Spleen (tissue), 11 donors: Measurements from ENCODE around the gene ACCS. TPM values are rescaled to one million over a fixed set of nuclear protein-coding genes. Genes with fewer than 3 reads are reported as not detected.

ENCODE experiments used
- DNase-seq: peaks from one replicate; pipeline ENCODE4 v3.0.0-alpha.2; 2020
- H3K27ac ChIP-seq, 8 donors: fragments of 200-600 bp; sonication (generic) in 7 of 8; 1 replicate in 4 of 8; 2 replicates in 4 of 8; pipeline versions ENCODE4 v1.5.0 to v1.8.0; 2016 to 2021; ENCODE audit warnings: inconsistent platforms in 4 of 8, mild to moderate bottlenecking in 4 of 8, moderate library complexity in 1 of 8
- H3K27me3 ChIP-seq, 7 donors: fragments of 200-600 bp; sonication (generic) in 6 of 7; replicated peaks in 1 of 7; 1 replicate in 4 of 7; 2 replicates in 3 of 7; pipeline versions ENCODE4 v1.5.0 to v1.8.0; 2016 to 2021; ENCODE audit warnings: inconsistent platforms in 3 of 7, mild to moderate bottlenecking in 1 of 7
- H3K36me3 ChIP-seq, 6 donors: fragments of 200-600 bp; sonication (generic) in 5 of 6; 1 replicate in 4 of 6; 2 replicates in 2 of 6; pipeline versions ENCODE4 v1.5.0 to v1.8.0; 2016 to 2021; ENCODE audit warnings: inconsistent platforms in 2 of 6
- H3K4me1 ChIP-seq, 6 donors: fragments of 200-600 bp; sonication (generic) in 5 of 6; 1 replicate in 3 of 6; 2 replicates in 3 of 6; pipeline versions ENCODE4 v1.5.0 to v1.8.0; 2016 to 2021; ENCODE audit warnings: inconsistent platforms in 3 of 6
- H3K4me3 ChIP-seq, 8 donors: fragments of 200-600 bp; sonication (generic) in 7 of 8; 1 replicate in 4 of 8; 2 replicates in 4 of 8; pipeline versions ENCODE4 v1.5.0 to v1.8.0; 2016 to 2021; ENCODE audit warnings: inconsistent platforms in 4 of 8, mild to moderate bottlenecking in 4 of 8, moderate library complexity in 2 of 8
- H3K9me3 ChIP-seq, 8 donors: fragments of 200-600 bp; sonication (generic) in 7 of 8; 1 replicate in 4 of 8; 2 replicates in 4 of 8; pipeline versions ENCODE4 v1.5.0 to v1.8.0; 2016 to 2021; ENCODE audit warnings: inconsistent platforms in 4 of 8
- CTCF ChIP-seq, 11 experiments: fragments of 200-600 bp in 7 of 11; fragments of 450-650 bp in 4 of 11; sonication (generic) in 4 of 11; IDR thresholded peaks in 8 of 11; conservative IDR thresholded peaks in 3 of 11; 1 replicate in 7 of 11; 2 replicates in 4 of 11; pipeline versions ENCODE4 v1.4.0 to v1.8.0; 2016 to 2021; ENCODE audit warnings: antibody characterized with exemption in 11 of 11, inconsistent platforms in 4 of 11, mild to moderate bottlenecking in 1 of 11
- POLR2A ChIP-seq, 3 donors: fragments of 450-650 bp; IDR thresholded peaks; one replicate each; pipeline ENCODE4 v1.5.1; 2017; ENCODE audit warnings: antibody characterized with exemption in 3 of 3, mild to moderate bottlenecking in 1 of 3
- POLR2AphosphoS5 ChIP-seq, 3 donors: sonication (generic); formaldehyde crosslinking; IDR thresholded peaks; one replicate each; pipeline ENCODE4 v1.5.1; 2017; ENCODE audit warnings: antibody characterized with exemption in 3 of 3
- WGBS, 5 donors: extraction: QIAGEN DNeasy Blood & Tissue Kit in 3 of 5; methylation state at CpG; one replicate each; pipeline versions ENCODE4 v1.1.5 to v1.1.7; 2013 to 2018; 5-methylcytosine and 5-hydroxymethylcytosine counted together
- intact Hi-C: fragments of 100-400 bp; cut with DNase I; formaldehyde crosslinking; loops from one replicate; pipeline ENCODE4 v1.15.0; 2023; ENCODE audit warnings: low total_unique reads
- polyA plus RNA-seq, 3 donors: library from polyadenylated mRNA; stranded (reverse); fragments of 200-250 nt; gene quantifications; one replicate each; pipeline ENCODE4 v1.2.1, GENCODE V29; 2013
- total RNA-seq, 7 donors: library from RNA; depleted of rRNA in 3 of 7; stranded (reverse); fragments of >200 nt in 3 of 7; fragmentation: NEBNext Ultra II Directional in 4 of 7; extraction: Animal tissue kit (Norgen Biotek cat#: 25700) in 4 of 7; gene quantifications; one replicate each; pipeline versions ENCODE4 v1.1.0 to v1.2.1, GENCODE V29; 2016 to 2021
- donor health status: healthy with polysubstance abuse.
- donor health status: DM: no; HTN: no; CAD: no; lungs with moderate emphysema.
- donor health status: DM: no; HTN: no; CAD: no.
- donor health status: Bipolar disorder and iron deficiency.
- donor health status: healthy.
- donor health status: DM: no; HTN: no; CAD: no.
- donor health status: DM: yes; HTN: yes; CAD: no.

ACCS gene
- total and polyA plus RNA-seq, 10 donors = 22.4 to 87.6 (median 46.9) TPM

- H3K27ac ChIP-seq = no peak overlapping the region
- no peak for TF ChIP-seq POLR2A (IDR thresholded peaks at IDR 0.05)
- TF ChIP-seq CTCF (IDR thresholded peaks at IDR 0.05 in 8 of 11, conservative IDR thresholded peaks at IDR 0.05 in 3 of 11) = no peak
- TF ChIP-seq POLR2AphosphoS5 (IDR thresholded peaks at IDR 0.05) = no peak
- no peaks in the 10 kb centered on the region for H3K27me3 ChIP-seq
- no peaks in the 10 kb centered on the region for H3K9me3 ChIP-seq
- DNase-seq = no peak
- H3K36me3 ChIP-seq = no peaks in the 10 kb centered on the region
- 88 to 91% (median 91%) methylated on average over 6 of the region's 6 CpGs for WGBS, 5 donors
- H3K4me3 ChIP-seq = no peak overlapping the region
- intact Hi-C loops = no loop called here
- H3K4me1 ChIP-seq = no peaks in the 10 kb centered on the region
Measured at GRCh38 chr11:44058275-44058674, 7.8 kb upstream of the ACCS start.

- Histone ChIP-seq H3K4me3 (peak overlapping the region in 4 of 8 donors; percentile 47 to 94 (median 70)), H3K27ac (peak overlapping the region; percentile 76 to 92 (median 88)), H3K9me3 (no peaks in the 10 kb centered on the region), H3K36me3 (peaks cover 0 to 12% (median 0%) of the 10 kb centered on the region in 6 donors), H3K27me3 (no peaks in the 10 kb centered on the region), H3K4me1 (peaks cover 10 to 27% (median 18%) of the 10 kb centered on the region in 6 donors)
- TF ChIP-seq CTCF (IDR thresholded peaks at IDR 0.05 in 8 of 11, conservative IDR thresholded peaks at IDR 0.05 in 3 of 11) (no peak), POLR2A (IDR thresholded peaks at IDR 0.05) (no peak), POLR2AphosphoS5 (IDR thresholded peaks at IDR 0.05) (no peak)
- intact Hi-C loops = no loop called here
- DNase-seq = no peak
- WGBS, 5 donors = 57 to 82% (median 79%) methylated on average over 4 of the region's 4 CpGs
Measured at GRCh38 chr11:44065161-44065661, 859 bp upstream of the ACCS start.

- H3K27ac ChIP-seq = peak overlapping the region; percentile 76 to 92 (median 88)
- H3K27me3 ChIP-seq = no peaks in the 10 kb centered on the region
- intact Hi-C loops = no loop called here
- TF ChIP-seq POLR2A (IDR thresholded peaks at IDR 0.05) (no peak), CTCF (IDR thresholded peaks at IDR 0.05 in 8 of 11, conservative IDR thresholded peaks at IDR 0.05 in 3 of 11) (no peak), POLR2AphosphoS5 (IDR thresholded peaks at IDR 0.05) (no peak)
- H3K36me3 ChIP-seq = peaks cover 0 to 25% (median 5%) of the 10 kb centered on the region in 6 donors
- H3K4me3 ChIP-seq = peak overlapping the region; percentile 40 to 94 (median 62)
- H3K4me1 ChIP-seq = peaks cover 10 to 27% (median 18%) of the 10 kb centered on the region in 6 donors
- 7 to 44% (median 39%) methylated on average over 10 of the region's 10 CpGs for WGBS, 5 donors
- no peaks in the 10 kb centered on the region for H3K9me3 ChIP-seq
- DNase-seq = no peak
Measured at GRCh38 chr11:44066732-44067141, 667 bp downstream of the ACCS start.

GRCh38 chr11:44067266-44067665 lies 1.2 kb downstream of the ACCS start:
- 24 to 64% (median 52%) methylated on average over 5 of the region's 5 CpGs for WGBS, 5 donors
- DNase-seq = no peak
- Histone ChIP-seq H3K27ac (peak overlapping the region in 5 of 8 donors; percentile 85 to 92 (median 90)), H3K36me3 (peaks cover 0 to 29% (median 7%) of the 10 kb centered on the region in 6 donors), H3K27me3 (no peaks in the 10 kb centered on the region), H3K9me3 (no peaks in the 10 kb centered on the region), H3K4me1 (peaks cover 10 to 27% (median 18%) of the 10 kb centered on the region in 6 donors), H3K4me3 (peak overlapping the region in 5 of 8 donors; percentile 54 to 94 (median 69))
- TF ChIP-seq CTCF (IDR thresholded peaks at IDR 0.05 in 8 of 11, conservative IDR thresholded peaks at IDR 0.05 in 3 of 11) (no peak), POLR2A (IDR thresholded peaks at IDR 0.05) (no peak), POLR2AphosphoS5 (IDR thresholded peaks at IDR 0.05) (no peak)
- intact Hi-C loops = no loop called here
